ENCODE data around the gene LRP2.

DNA sequence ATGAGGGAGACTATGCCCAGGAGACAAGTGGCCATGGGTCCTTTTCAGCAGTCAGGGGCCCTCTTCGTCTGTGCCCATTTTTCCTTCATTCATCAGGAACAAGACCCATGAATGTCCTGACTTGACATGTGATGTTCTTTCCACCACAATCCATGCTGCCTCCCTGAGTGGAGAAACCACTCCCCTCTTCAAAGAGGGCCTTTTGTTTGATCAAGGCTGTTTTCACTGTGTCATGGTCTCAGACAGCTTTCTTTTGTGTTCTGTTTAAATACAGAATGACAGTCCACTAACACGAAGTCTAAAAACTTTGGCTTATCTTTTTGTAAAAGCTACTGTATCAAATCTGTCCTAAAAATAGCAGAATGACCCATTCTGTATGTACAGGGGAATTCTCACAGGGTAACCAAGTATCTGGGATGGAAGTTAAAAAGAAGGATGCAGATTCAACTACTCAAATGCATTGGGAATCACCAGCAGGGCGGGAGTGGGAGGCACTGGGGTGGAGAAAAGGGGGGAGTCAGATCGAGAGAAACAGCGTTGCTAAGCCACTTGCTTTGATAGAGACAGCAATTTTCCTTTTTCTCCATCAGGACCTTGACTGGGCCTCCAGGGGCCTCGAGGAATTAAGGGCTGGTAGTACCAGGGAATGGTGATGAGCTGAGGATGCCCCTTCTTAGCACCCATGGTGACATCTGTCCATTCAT is 13.9 kb downstream of the LRP2 start:
- TF ChIP-seq, protein P1, sequence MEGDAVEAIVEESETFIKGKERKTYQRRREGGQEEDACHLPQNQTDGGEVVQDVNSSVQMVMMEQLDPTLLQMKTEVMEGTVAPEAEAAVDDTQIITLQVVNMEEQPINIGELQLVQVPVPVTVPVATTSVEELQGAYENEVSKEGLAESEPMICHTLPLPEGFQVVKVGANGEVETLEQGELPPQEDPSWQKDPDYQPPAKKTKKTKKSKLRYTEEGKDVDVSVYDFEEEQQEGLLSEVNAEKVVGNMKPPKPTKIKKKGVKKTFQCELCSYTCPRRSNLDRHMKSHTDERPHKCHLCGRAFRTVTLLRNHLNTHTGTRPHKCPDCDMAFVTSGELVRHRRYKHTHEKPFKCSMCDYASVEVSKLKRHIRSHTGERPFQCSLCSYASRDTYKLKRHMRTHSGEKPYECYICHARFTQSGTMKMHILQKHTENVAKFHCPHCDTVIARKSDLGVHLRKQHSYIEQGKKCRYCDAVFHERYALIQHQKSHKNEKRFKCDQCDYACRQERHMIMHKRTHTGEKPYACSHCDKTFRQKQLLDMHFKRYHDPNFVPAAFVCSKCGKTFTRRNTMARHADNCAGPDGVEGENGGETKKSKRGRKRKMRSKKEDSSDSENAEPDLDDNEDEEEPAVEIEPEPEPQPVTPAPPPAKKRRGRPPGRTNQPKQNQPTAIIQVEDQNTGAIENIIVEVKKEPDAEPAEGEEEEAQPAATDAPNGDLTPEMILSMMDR (IDR thresholded peaks at IDR 0.05 in 4 of 5, conservative IDR thresholded peaks at IDR 0.05 in 1 of 5) = no peak
- TF ChIP-seq POLR2A (IDR thresholded peaks at IDR 0.05) = no peak
